Skin epidermis (tissue), 12 donors: ENCODE data around the gene ISG15.
"Not testable (repeated sequence)": the region's sequence is repeated elsewhere in the genome, so short reads cannot be mapped to it uniquely, and the experiment has no call there.

ENCODE experiments used
- H3K27ac ChIP-seq, 21 experiments: fragments of 200-600 bp; sonication (generic) in 11 of 21; one replicate each; pipeline ENCODE4 v1.5.0; 2020; ENCODE audit warnings: mild to moderate bottlenecking in 3 of 21, inconsistent platforms in 2 of 21, moderate library complexity in 2 of 21
- H3K4me3 ChIP-seq, 7 experiments: fragments of 200-600 bp; sonication (generic) in 2 of 7; one replicate each; pipeline ENCODE4 v1.5.0; 2020; ENCODE audit warnings: inconsistent platforms in 2 of 7, mild to moderate bottlenecking in 2 of 7, moderate library complexity in 1 of 7

Gene ISG15

GRCh38 chr1:1053022-1053421 is 39.7 kb downstream of the ISG15 start:
- Histone ChIP-seq H3K4me3 (no peak overlapping the region), H3K27ac (no peak overlapping the region)

- Histone ChIP-seq H3K27ac (no peak overlapping the region), H3K4me3 (no peak overlapping the region)
These were observed 40.4 kb downstream of the ISG15 start for GRCh38 chr1:1053682-1054081.

GRCh38 chr1:1054099-1054700 is 40.9 kb downstream of the ISG15 start:
- H3K27ac ChIP-seq, result no peak overlapping the region

DNA sequence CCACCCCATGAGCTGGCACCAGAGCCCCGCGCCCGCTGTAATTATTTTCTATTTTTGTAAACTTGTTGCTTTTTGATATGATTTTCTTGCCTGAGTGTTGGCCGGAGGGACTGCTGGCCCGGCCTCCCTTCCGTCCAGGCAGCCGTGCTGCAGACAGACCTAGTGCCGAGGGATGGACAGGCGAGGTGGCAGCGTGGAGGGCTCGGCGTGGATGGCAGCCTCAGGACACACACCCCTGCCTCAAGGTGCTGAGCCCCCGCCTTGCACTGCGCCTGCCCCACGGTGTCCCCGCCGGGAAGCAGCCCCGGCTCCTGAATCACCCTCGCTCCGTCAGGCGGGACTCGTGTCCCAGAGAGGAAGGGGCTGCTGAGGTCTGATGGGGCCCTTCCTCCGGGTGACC is 41.7 kb downstream of the ISG15 start:
- Histone ChIP-seq H3K27ac (no peak overlapping the region), H3K4me3 (no peak overlapping the region)

More at GRCh38 chr1:1054099-1054700, 40.9 kb downstream of the ISG15 start:
- no peak overlapping the region for H3K4me3 ChIP-seq

GRCh38 chr1:1055841-1056736 is 42.8 kb downstream of the ISG15 start:
- no peak overlapping the region for H3K4me3 ChIP-seq
- H3K27ac ChIP-seq, result no peak overlapping the region

DNA sequence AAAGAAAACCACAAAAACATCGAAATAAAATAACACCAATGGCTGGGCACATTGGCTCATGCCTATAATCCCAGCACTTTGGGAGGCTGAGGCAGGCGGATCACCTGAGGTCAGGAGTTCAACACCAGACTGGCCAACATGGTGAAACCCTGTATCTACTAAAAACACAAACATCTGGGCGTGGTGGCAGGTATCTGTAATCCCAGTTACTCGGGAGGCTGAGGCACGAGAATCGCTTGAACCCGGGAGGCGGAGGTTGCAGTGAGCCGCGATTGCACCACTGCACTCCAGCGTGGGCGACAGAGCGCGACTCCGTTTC is 44.4 kb downstream of the ISG15 start:
- not testable (repeated sequence) for H3K27ac ChIP-seq, H3K4me3 ChIP-seq

DNA sequence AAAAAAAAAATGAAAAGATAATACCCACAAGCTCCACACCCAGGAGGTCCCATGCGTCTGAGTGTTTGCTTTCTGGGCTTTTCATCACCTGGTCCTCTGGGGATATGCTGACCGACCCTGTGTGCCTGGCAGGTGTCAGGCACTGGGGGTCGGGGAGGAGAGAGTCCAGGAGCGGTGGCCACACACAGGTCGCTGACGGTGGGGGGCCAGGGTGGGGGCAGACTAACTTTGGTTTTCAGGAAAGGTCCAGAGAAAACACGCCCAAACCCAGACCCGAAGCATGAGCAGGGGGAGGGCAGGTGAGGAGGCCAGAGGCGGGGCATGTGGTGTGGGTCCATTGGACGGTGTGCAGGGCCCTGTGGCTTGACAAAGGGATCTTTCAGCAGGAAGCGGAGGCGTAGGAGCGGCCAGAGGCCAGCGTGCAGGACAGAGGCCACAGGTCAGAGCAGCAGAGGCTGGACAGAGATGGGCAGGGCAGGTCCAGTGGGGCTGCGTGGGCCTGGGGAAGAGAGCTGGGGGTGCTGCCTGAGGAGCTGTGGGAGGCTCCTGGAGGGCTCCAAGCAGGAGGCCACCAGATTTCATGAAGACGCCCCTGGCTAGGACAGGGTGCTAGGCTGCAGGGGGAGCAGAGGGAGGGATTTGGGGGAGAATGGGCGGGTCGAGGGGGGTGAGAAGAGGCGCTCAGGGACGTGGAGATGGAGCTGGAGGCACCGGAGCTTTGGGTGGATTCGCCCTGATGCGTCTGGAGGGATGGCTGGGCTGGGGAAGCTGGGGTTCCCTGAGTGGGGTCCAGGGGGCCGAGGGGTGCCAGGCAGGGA is 45.0 kb downstream of the ISG15 start:
- Histone ChIP-seq H3K4me3 (peak overlapping the region in 2 of 7 experiments; percentile 34 to 39), H3K27ac (no peak overlapping the region)

DNA sequence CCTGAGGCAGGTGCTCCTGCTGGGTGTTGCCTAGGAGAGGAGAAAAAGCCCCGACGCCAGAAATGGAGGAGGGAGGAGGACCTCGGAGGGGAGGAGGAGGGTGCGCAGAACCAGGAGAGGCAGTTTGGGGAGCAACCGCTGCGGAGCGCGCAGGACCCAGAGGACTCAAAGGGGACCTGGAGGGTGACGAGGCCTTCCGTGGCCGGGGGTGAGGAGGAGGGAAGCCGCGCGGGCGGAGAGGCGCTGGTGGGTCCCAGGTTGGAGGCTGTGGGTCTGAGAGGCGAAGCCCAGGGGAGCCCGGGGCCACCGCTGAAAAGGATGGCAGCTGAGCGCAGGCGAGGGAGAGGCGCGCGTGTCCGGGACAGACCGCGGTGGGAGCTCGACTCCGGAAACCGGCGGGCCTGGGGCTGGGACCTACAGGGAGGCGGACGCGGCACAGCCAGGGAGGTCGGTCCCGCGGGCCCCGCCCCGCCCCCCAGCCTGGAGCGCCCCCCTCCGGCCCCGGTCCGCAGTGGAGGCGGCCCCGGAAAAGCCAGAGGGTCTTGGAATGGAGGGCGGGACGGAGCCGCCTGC is 45.7 kb downstream of the ISG15 start:
- Histone ChIP-seq H3K4me3 (peak overlapping the region; percentile 29 to 50 (median 40)), H3K27ac (no peak overlapping the region)

- Histone ChIP-seq H3K27ac (no peak overlapping the region), H3K4me3 (peak overlapping the region; percentile 29 to 50 (median 40))
These were observed 46.4 kb downstream of the ISG15 start for GRCh38 chr1:1059494-1060280.

DNA sequence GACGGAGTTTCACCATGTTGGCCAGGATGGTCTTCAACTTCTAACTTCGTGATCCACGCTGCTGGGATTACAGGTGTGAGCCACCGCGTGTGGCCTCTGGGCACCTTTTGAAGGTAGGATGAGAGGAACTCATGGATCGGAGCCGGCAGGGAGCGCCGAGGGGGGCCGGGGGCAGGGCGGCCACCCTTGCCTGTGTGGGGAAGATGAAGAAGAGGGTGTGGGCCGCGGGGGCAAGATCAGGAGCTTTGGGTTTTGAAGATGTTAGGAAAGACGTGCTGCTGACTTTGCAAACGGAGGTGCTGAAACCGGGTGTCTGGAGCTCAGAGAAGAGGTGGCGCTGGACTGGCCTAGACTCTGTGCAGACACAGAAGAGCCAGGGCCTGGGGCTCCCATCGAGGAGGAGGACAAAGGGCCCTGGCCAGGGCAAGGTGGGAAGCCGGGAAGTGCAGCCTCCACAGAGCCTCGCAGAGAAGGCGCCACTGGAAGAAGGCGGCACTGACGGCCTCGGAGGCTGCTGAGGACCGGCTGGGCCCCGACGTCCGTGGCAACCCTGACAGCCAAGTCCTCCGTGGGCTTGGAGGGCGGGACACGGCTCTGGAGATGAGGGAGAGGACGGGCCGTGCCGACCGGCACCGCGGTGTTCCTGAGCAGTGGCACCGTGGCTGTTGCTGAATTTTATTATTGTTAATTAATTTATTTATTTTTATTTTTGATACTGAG is 47.1 kb downstream of the ISG15 start:
- H3K4me3 ChIP-seq, result peak overlapping the region in 2 of 7 experiments; percentile 39 to 40
- H3K27ac ChIP-seq, result no peak overlapping the region

- Histone ChIP-seq H3K27ac (no peak overlapping the region), H3K4me3 (no peak overlapping the region)
These were observed 48.5 kb downstream of the ISG15 start for GRCh38 chr1:1061682-1062345.

GRCh38 chr1:1062348-1063163 is 49.3 kb downstream of the ISG15 start:
- no peak overlapping the region for H3K4me3 ChIP-seq

DNA sequence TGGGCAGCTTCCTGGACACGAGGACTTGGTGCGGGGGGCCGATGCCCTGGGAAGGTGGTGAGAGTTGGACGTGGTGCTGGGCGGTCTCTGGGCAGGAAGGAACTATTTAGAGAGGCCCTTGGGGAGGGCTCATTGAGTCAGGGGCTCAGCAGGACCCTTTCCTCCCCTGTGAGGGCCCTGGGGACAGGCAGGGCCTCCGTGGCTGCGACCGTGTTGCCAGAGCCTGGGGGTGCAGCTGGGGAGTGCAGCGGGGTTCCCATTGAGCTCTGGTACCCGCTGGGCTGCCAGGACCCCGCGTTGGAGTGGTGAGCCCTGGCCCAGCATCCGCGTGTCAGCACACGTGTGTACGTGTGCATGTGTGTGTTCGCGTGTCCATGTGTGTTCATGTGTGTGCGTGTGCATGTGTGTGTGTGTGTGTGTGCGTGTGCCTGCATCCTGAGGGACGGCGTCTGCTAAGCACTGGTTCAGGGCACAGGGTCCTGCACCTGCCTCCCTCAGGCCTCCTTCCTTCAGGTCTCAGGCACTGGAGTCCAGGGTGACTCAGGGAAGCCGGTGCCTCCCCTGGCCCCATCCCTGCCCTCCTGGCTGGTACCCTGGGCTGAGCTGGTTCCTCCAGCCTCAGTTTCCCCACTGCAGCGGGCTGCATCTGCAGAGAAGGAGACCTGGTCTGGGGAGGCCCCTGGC is 50.1 kb downstream of the ISG15 start:
- no peak overlapping the region for H3K27ac ChIP-seq
- H3K4me3 ChIP-seq, result peak overlapping the region in 1 of 7 experiments; percentile 10

More at GRCh38 chr1:1062348-1063163, 49.3 kb downstream of the ISG15 start:
- no peak overlapping the region for H3K27ac ChIP-seq
